NB4 (cell line): ENCODE data around the gene SRGAP1.

Experiments used
- DNase-seq: peaks from one replicate; pipeline ENCODE4 v3.0.0; 2010; ENCODE audit warnings: low read depth
- H3K4me3 ChIP-seq: one replicate; pipeline ENCODE4 v1.5.1; 2011; ENCODE audit warnings: mild to moderate bottlenecking, low read depth, low read length, moderate library complexity
- CTCF ChIP-seq: IDR thresholded peaks from one replicate; pipeline ENCODE4 v1.5.1; 2012; ENCODE audit warnings: low read depth, low read length
- MAX ChIP-seq: IDR thresholded peaks from 2 replicates; pipeline ENCODE4 v1.6.1; 2011; ENCODE audit warnings: low read depth, low read length
- MYC ChIP-seq: IDR thresholded peaks from 2 replicates; pipeline ENCODE4 v1.6.1; 2011; ENCODE audit warnings: low read depth, low read length
- POLR2A ChIP-seq: IDR thresholded peaks from 2 replicates; pipeline ENCODE4 v1.6.1; 2011; ENCODE audit warnings: mild to moderate bottlenecking; ENCODE audit not compliant: insufficient read length; ENCODE audit errors: extremely low read depth

Gene SRGAP1

GRCh38 chr12:63942464-63943241, 98.2 kb downstream of the SRGAP1 start:
- DNase-seq = no peak
- H3K4me3 ChIP-seq = no peak overlapping the region
- TF ChIP-seq MYC = no peak
- no peak for TF ChIP-seq POLR2A
- no peak for TF ChIP-seq MAX
- no peak for TF ChIP-seq CTCF

- DNase-seq = no peak
- TF ChIP-seq MYC (no peak), CTCF (no peak)
Observed at GRCh38 chr12:63944034-63944579, 99.6 kb downstream of the SRGAP1 start.

GRCh38 chr12:63944586-63945228, 100.2 kb downstream of the SRGAP1 start:
- DNase-seq = no peak

More at GRCh38 chr12:63944034-63944579, 99.6 kb downstream of the SRGAP1 start:
- H3K4me3 ChIP-seq = no peak overlapping the region

GRCh38 chr12:63945777-63946176, 101.3 kb downstream of the SRGAP1 start:
- no peak for TF ChIP-seq POLR2A
- no peak for TF ChIP-seq MYC
- no peak for TF ChIP-seq MAX
- TF ChIP-seq CTCF = no peak
- DNase-seq = no peak
- no peak overlapping the region for H3K4me3 ChIP-seq

More at GRCh38 chr12:63944586-63945228, 100.2 kb downstream of the SRGAP1 start:
- H3K4me3 ChIP-seq = no peak overlapping the region
- TF ChIP-seq POLR2A (no peak), CTCF (no peak), MAX (no peak), MYC (no peak)

- no peak for DNase-seq
- no peak overlapping the region for H3K4me3 ChIP-seq
- TF ChIP-seq MAX (no peak), POLR2A (no peak), MYC (no peak), CTCF (no peak)
Observed at GRCh38 chr12:63948211-63948610, 103.7 kb downstream of the SRGAP1 start.
